NAMALWA (cell line): ENCODE data around the gene MSRB1.

ENCODE experiments used
- DNase-seq: peaks from one replicate; pipeline ENCODE4 v3.0.0-alpha.2; 2015; ENCODE audit warnings: low spot score

MSRB1 gene

DNA sequence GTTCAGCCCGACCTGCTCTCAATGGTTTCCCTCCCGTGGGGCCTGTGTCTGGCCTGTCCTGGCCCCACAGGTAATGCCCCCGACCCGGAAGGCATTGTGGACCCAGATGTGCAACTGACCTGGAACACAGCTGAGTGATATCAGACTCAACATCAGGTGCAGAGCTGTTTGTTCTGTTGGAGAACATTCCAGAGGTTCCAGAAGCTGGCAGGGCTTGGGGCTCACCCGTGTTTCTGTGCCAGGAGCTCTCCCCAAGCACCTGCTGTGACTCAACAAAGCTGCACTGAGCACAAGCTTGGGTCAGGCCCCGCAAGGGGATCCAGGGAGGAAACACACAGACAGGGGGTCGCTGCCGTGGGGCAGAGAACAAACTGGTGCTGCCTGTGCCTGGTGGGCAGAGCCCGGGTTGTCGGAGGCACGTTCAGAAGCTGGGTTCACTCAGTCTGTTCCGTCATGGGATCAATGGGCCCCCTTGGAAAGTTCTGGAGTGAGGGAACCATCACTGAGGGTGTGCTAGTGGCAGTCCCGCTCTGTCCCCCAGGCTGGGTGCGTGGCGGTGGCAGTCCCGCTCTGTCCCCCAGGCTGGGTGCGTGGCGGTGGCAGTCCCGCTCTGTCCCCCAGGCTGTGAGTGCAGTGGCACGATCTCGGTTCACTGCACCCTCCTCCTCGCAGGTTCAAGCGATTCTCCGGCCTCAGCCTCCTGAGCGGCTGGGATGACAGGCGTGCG, 46.9 kb downstream of the MSRB1 start:
- no peak for DNase-seq

DNA sequence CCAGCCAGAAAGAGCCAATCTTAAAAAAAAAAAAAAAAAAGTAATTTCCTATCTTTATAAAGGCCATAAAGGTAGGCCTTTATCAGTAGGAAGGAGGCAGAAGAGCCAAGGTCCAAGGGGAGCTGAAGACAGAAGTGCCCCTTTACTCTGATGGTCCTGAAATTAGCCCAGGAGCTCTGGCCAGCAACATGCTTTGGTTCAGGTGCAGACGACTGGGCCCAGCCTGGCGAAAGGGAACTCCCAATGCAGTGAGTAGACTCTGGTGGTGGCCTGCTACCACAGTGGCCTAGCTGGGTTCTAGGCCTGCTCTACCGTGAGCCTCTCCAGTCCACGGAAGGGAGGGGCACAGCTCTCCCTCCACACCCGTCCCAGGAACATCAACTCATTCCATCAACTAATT, 47.9 kb downstream of the MSRB1 start:
- DNase-seq: no peak

DNA sequence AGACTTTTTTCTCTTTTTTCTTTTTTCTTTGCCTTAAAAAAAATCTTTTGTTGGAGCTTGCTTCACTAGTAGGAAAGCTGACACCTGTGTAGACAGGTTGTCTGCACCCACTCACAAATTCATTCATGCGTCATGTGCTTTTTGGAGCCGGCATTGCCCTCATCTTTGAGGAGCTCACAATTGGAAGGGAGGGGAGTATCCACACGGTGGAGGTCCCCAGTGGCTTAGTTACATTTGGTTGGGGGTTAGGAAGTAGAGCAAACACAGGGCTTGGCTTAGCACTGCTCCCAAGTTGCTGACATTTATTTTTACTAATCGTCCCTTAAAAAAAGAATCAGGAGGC, 52.3 kb downstream of the MSRB1 start:
- no peak for DNase-seq

DNA sequence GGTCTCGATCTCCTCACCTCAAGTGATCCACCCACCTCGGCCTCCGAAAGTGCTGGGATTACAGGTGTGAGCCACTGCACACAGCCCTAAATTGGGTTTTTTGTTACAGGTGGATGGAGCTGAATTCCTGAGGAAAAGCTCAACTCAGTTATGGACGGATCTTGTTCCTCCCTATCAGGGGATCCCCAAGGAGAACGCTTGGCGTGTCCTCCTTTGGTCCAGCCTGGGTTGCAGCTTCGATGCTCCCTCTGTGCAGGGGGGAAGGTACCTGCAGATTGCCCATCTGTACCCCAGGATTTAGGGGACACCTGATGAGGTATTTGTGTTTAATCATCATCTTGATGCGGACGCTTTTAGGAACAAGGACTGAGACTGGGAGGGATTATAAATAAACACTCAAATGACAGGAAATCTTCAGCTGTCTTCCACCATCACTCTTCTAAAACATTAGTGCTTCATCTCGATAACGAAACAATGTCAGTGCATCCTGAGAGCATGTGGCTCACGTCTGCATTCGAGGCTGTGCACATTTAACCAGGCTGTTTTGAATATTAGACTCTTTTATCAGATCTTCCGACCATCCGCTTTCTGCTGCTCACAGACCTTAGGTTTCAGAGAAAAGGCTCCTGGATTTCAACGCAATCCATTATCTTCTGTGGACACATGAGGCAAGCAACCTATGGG, 52.8 kb downstream of the MSRB1 start:
- DNase-seq: no peak
